Raji (cell line): ENCODE data around the gene GCNT2.

Source experiments
- POLR2A ChIP-seq: IDR thresholded peaks from 2 replicates; pipeline ENCODE4 v1.6.1; 2011; ENCODE audit warnings: low read depth, low read length, control low read depth; ENCODE audit not compliant: insufficient read depth

Gene GCNT2

GRCh38 chr6:10655508-10656055, 134.4 kb downstream of the GCNT2 start:
- TF ChIP-seq POLR2A, result no peak

- TF ChIP-seq POLR2A, result no peak
These were observed 138.0 kb downstream of the GCNT2 start for GRCh38 chr6:10658910-10659698.

- no peak for TF ChIP-seq POLR2A
These were observed 138.7 kb downstream of the GCNT2 start for GRCh38 chr6:10659699-10660348.

GRCh38 chr6:10662207-10662606, 141.1 kb downstream of the GCNT2 start:
- no peak for TF ChIP-seq POLR2A

- TF ChIP-seq POLR2A, result no peak
These were observed 141.6 kb downstream of the GCNT2 start for GRCh38 chr6:10662742-10663141.

GRCh38 chr6:10668126-10668917, 147.2 kb downstream of the GCNT2 start:
- TF ChIP-seq POLR2A, result no peak

GRCh38 chr6:10676403-10676802, 155.3 kb downstream of the GCNT2 start:
- no peak for TF ChIP-seq POLR2A

GRCh38 chr6:10678456-10678855, 157.3 kb downstream of the GCNT2 start:
- TF ChIP-seq POLR2A, result no peak
